PC-9 (cell line): ENCODE results near the gene PGBD5. TPM values are rescaled to one million over a fixed set of nuclear protein-coding genes. Genes with fewer than 3 reads are reported as not detected.

Experiments used
- BruUV-seq: library from RNA; stranded (reverse); fragments of 400-500 nt; replicated peaks from 2 replicates; lab custom pipeline; 2021; lab: Mats Ljungman, UMichigan
- CTCF ChIA-PET: fragments of 300-600 bp; sonication (Branson Sonifier 250); formaldehyde crosslinking; loops from one replicate; lab custom pipeline; 2022; ENCODE audit warnings: antibody characterized with exemption; lab: Charles Lee
- POLR2A ChIA-PET: fragments of 300-600 bp; sonication (Branson Sonifier 250); formaldehyde crosslinking; loops from one replicate; lab custom pipeline; 2022; ENCODE audit warnings: antibody characterized with exemption; ENCODE audit not compliant: unreplicated experiment; lab: Charles Lee
- DNase-seq, 2 experiments: peaks; one replicate each; pipeline versions ENCODE4 v3.0.0 to v3.0.0-alpha.2; 2015 to 2022; ENCODE audit warnings: mixed read lengths in 1 of 2
- H2AFZ ChIP-seq: fragments of 200-600 bp; sonication (generic); 2 replicates; pipeline ENCODE4 v1.8.1; 2017; ENCODE audit warnings: antibody characterized with exemption
- H3F3A ChIP-seq: fragments of 200-600 bp; sonication (generic); 2 replicates; pipeline ENCODE4 v1.8.1; 2017; ENCODE audit warnings: antibody characterized with exemption, mild to moderate bottlenecking, low read depth; ENCODE audit not compliant: insufficient read depth
- H3K27ac ChIP-seq: fragments of 200-600 bp; sonication (generic); 2 replicates; pipeline ENCODE4 v1.6.1; 2016; ENCODE audit warnings: mixed run types
- H3K27me3 ChIP-seq: fragments of 200-600 bp; sonication (generic); 2 replicates; pipeline ENCODE4 v1.6.1; 2016; ENCODE audit warnings: low read depth, mixed run types; ENCODE audit not compliant: insufficient read depth
- H3K36me3 ChIP-seq: fragments of 200-600 bp; sonication (generic); 2 replicates; pipeline ENCODE4 v1.6.1; 2016; ENCODE audit warnings: low read depth, mixed run types
- H3K4me1 ChIP-seq: fragments of 200-600 bp; sonication (generic); replicated peaks from 2 replicates; pipeline ENCODE4 v1.6.1; 2016; ENCODE audit warnings: mixed run types; ENCODE audit not compliant: insufficient read depth
- H3K4me2 ChIP-seq: fragments of 200-600 bp; sonication (generic); 2 replicates; pipeline ENCODE4 v1.6.1; 2017; ENCODE audit warnings: mixed run types
- H3K4me3 ChIP-seq: fragments of 200-600 bp; sonication (generic); 2 replicates; pipeline ENCODE4 v1.6.1; 2016; ENCODE audit warnings: mixed run types
- H3K79me2 ChIP-seq: fragments of 200-600 bp; sonication (generic); 2 replicates; pipeline ENCODE4 v1.6.1; 2017; ENCODE audit warnings: low read depth, mixed run types
- H3K9me2 ChIP-seq: fragments of 200-600 bp; sonication (generic); 2 replicates; pipeline ENCODE4 v1.8.1; 2017; ENCODE audit warnings: mild to moderate bottlenecking; ENCODE audit not compliant: insufficient read depth
- H3K9me3 ChIP-seq: fragments of 200-600 bp; sonication (generic); 2 replicates; pipeline ENCODE4 v1.8.1; 2016; ENCODE audit warnings: low read depth; ENCODE audit not compliant: insufficient read depth
- H4K20me1 ChIP-seq: fragments of 200-600 bp; sonication (generic); 2 replicates; pipeline ENCODE4 v1.8.1; 2017; ENCODE audit not compliant: insufficient read depth
- CTCF ChIP-seq: fragments of 200-600 bp; sonication (generic); conservative IDR thresholded peaks from 2 replicates; pipeline ENCODE4 v1.6.1; 2017; ENCODE audit warnings: mixed run types, antibody characterized with exemption, mild to moderate bottlenecking, moderate library complexity
- EZH2 ChIP-seq: fragments of 200-600 bp; sonication (generic); IDR thresholded peaks from 2 replicates; pipeline ENCODE4 v1.8.0; 2017; ENCODE audit warnings: antibody characterized with exemption, low read depth
- intact Hi-C: fragments of 100-400 bp; cut with micrococcal nuclease; formaldehyde crosslinking; loops from one replicate; pipeline ENCODE4 v1.10.0; 2022; ENCODE audit not compliant: unreplicated experiment
- total RNA-seq: library from RNA; stranded (reverse); gene quantifications from 2 replicates; pipeline ENCODE4 v1.2.3, GENCODE V29; 2021

The PGBD5 gene
- total RNA-seq, 1 experiment from 2014 or later = not detected

- H3K4me1 ChIP-seq = no peaks in the 10 kb centered on the region
- no peak overlapping the region for H3K27ac ChIP-seq
- H4K20me1 ChIP-seq = no peaks in the 10 kb centered on the region
- no peak overlapping the region for H3K4me2 ChIP-seq
- no peak overlapping the region for H3K4me3 ChIP-seq
- H3K9me3 ChIP-seq = peaks cover 9% of the 10 kb centered on the region; the same call in 1 of the 2 replicates
- no peaks in the 10 kb centered on the region for H3K36me3 ChIP-seq
- no TSS peak for BruUV-seq
- no peaks in the 10 kb centered on the region for H3F3A ChIP-seq
- H3K27me3 ChIP-seq = peaks cover 65% of the 10 kb centered on the region
- no peak overlapping the region for H2AFZ ChIP-seq
- DNase-seq = no peak
- no peaks in the 10 kb centered on the region for H3K79me2 ChIP-seq
- H3K9me2 ChIP-seq = no peaks in the 10 kb centered on the region
- intact Hi-C loops = no loop called here
- CTCF ChIA-PET = no interaction called here
- TF ChIP-seq CTCF (no peak), EZH2 (no peak)
- POLR2A ChIA-PET = no interaction called here
Measured at GRCh38 chr1:230375147-230375546, 51.0 kb downstream of the PGBD5 start.

GRCh38 chr1:230371923-230372703 lies 54.0 kb downstream of the PGBD5 start:
- Histone ChIP-seq H3K9me3 (no peaks in the 10 kb centered on the region), H3K4me2 (peak overlapping the region; percentile 13; the same call in 1 of the 2 replicates), H4K20me1 (no peaks in the 10 kb centered on the region), H3K27me3 (peaks cover 75% of the 10 kb centered on the region), H3F3A (no peaks in the 10 kb centered on the region), H3K36me3 (no peaks in the 10 kb centered on the region), H2AFZ (no peak overlapping the region), H3K4me3 (no peak overlapping the region), H3K27ac (no peak overlapping the region), H3K79me2 (no peaks in the 10 kb centered on the region), H3K9me2 (no peaks in the 10 kb centered on the region), H3K4me1 (no peaks in the 10 kb centered on the region)
- ChIA-PET CTCF (no interaction called here), POLR2A (no interaction called here)
- intact Hi-C loops = no loop called here
- BruUV-seq = no TSS peak
- TF ChIP-seq CTCF = no peak
- TF ChIP-seq EZH2 = no peak
- DNase-seq = no peak

GRCh38 chr1:230370109-230370508 lies 56.0 kb downstream of the PGBD5 start:
- TF ChIP-seq EZH2 (no peak), CTCF (no peak)
- no peaks in the 10 kb centered on the region for H3K36me3 ChIP-seq
- H3K4me2 ChIP-seq = no peak overlapping the region
- intact Hi-C loops = no loop called here
- no TSS peak for BruUV-seq
- ChIA-PET POLR2A (no interaction called here), CTCF (no interaction called here)
- no peak overlapping the region for H2AFZ ChIP-seq
- H3K4me1 ChIP-seq = no peaks in the 10 kb centered on the region
- H3K9me3 ChIP-seq = no peaks in the 10 kb centered on the region
- H3K9me2 ChIP-seq = no peaks in the 10 kb centered on the region
- H3K79me2 ChIP-seq = no peaks in the 10 kb centered on the region
- peaks cover 85% of the 10 kb centered on the region for H3K27me3 ChIP-seq
- no peak for DNase-seq
- H3F3A ChIP-seq = no peaks in the 10 kb centered on the region
- H3K4me3 ChIP-seq = no peak overlapping the region
- no peak overlapping the region for H3K27ac ChIP-seq
- no peaks in the 10 kb centered on the region for H4K20me1 ChIP-seq
